GM15510 (cell line): ENCODE results near the gene VCPKMT.

ENCODE experiments used
- POLR2A ChIP-seq: IDR thresholded peaks from 3 replicates; pipeline ENCODE4 v1.6.1; 2011; ENCODE audit warnings: borderline replicate concordance; ENCODE audit not compliant: insufficient read length; ENCODE audit errors: extremely low read depth

The VCPKMT gene

DNA sequence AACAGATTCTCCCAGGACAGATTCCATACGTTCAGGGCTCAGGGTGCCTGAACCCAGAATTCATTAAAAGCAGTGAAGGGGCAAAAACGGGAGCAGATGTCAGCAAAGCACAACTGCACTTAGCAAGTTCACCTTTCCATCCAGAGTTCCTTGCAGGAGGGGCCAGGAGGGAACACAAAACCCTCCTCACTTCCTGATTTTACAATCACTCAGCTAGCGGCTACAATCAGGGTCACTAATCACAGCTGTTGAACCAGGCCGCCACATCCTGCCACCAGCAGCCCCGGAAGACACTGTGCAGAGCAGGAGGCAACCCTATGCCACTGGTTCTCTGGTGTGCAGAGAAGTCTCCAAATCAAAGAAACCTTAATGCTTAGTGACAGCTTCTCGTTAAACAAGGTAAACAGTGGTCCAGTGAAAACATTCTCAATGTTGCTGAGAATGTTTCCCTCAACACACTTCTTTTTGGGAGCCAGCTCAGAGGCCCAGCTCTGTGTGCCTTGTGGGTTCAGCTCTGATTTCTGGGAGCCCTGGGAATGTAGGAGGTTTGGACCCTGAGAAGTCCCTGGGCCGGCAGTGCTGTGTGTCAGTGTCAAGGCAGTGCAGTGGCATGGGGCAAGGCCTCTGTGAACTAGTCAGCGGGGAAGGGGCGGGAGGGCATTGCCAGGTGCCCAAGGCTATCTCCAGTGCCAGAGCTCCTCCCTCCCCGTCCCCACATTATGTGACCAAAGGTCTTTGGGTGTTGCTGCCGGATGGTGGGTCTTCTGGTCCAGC, 54.5 kb downstream of the VCPKMT start:
- TF ChIP-seq POLR2A: peak; percentile 71

DNA sequence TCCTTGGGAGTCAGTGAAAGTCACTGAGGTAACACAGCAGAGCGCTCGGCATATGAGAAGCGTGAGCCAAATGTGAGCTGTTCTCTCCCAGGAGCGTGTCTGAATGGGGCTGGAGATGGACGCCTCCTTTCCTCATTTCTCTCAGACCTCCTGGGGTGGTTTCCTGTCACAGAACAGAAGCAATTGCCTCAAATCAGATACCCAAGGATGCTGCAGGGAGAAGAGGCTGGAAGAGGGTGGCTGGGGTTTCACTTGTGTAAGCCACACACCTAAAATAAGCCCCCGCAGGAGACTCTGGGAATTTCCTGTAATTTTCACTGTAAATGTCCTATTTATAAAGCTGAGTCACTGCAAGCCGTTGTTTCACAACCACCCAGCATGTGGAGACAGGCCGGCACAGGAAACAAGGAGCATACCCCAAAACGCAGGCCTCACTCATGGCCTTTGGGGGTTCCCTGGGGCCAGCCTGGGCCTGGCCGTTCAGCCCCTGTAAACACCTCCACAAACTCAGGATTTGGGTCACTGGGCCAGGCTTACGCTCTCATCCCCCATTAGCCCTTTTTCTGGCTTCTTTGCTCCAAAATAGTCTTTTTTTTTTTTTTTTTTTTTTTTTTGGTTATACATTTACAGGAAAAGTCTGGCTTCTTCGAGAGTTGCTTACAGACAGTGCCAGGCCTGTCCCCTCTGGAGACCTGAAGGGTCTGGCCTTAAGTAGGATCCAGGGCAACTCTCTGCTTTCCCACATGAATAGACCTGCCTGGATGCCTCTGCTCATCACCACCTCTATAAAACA, 55.3 kb downstream of the VCPKMT start:
- no peak for TF ChIP-seq POLR2A

DNA sequence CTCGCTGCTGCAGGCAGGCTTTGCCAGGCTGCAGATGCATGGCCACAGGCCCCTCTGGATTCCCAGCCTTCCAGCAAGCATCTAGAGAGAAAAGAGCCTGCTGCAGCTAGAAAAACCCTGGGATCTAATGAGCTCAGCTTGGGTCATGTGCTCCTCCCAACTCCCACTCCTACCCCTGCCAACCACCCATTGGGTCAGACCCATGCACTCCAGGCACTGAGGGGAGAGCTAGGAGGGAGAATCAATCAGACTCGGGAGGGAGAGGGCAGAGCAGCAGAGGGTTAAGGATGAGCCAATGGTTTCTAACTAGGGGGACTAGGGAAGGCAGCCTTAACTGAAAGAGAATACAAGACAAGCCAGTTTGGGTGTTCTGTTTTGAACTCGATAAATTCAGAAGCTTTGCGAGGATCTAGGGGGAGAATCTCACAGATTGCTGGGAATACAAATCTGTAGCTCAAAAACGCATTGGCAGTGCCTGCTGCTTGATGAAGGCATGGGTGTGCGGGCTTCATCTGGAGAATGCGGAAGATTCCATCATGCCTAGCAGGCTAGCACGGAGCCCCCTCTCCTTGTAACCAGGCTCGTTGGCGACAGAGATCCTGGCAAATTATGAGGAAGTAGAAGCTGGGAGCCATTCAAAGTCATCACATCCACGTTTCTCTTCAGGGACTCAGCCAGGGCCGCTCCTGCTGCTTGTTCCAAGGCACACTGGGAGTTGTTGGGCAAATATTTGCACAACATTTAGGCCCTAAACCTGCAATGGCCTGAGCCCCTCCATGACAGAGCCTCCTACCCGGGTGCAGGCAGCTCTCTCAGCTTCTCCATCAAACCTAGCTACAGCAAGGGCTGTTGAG, 56.4 kb downstream of the VCPKMT start:
- no peak for TF ChIP-seq POLR2A
